H9 (cell line): ENCODE results near the gene NCOA1. TPM values are rescaled to one million over a fixed set of nuclear protein-coding genes. Genes with fewer than 3 reads are reported as not detected.

Experiments
- DNase-seq: peaks from one replicate; pipeline ENCODE4 v3.0.0-alpha.2; 2017
- H2AFZ ChIP-seq: one replicate; pipeline ENCODE4 v1.6.1; 2013; ENCODE audit warnings: mild to moderate bottlenecking, low read length, control low read depth, moderate library complexity
- H2AK5ac ChIP-seq: 2 replicates; pipeline ENCODE4 v1.6.1; 2013; ENCODE audit warnings: low read length, control low read depth, mixed read lengths; ENCODE audit not compliant: insufficient read length
- H2BK120ac ChIP-seq: one replicate; pipeline ENCODE4 v1.6.1; 2013; ENCODE audit warnings: low read depth, mild to moderate bottlenecking, low read length, control low read depth, inconsistent platforms; ENCODE audit not compliant: poor library complexity, severe bottlenecking
- H2BK12ac ChIP-seq: 2 replicates; pipeline ENCODE4 v1.6.1; 2013; ENCODE audit warnings: low read length, control low read depth, mixed read lengths, low read depth; ENCODE audit not compliant: insufficient read length
- H2BK15ac ChIP-seq: 2 replicates; pipeline ENCODE4 v1.6.1; 2013; ENCODE audit warnings: low read depth, low read length, control low read depth
- H2BK20ac ChIP-seq: one replicate; pipeline ENCODE4 v1.6.1; 2013; ENCODE audit warnings: low read depth, mild to moderate bottlenecking, low read length, control low read depth, inconsistent platforms; ENCODE audit not compliant: poor library complexity, severe bottlenecking
- H2BK5ac ChIP-seq: 2 replicates; pipeline ENCODE4 v1.6.1; 2013; ENCODE audit warnings: low read length, control low read depth, mixed read lengths; ENCODE audit not compliant: insufficient read length
- H3K14ac ChIP-seq: 2 replicates; pipeline ENCODE4 v1.6.1; 2013; ENCODE audit warnings: low read length, control low read depth; ENCODE audit not compliant: insufficient read depth
- H3K18ac ChIP-seq: 2 replicates; pipeline ENCODE4 v1.6.1; 2013; ENCODE audit warnings: low read depth, mild to moderate bottlenecking, mixed read lengths, low read length, control low read depth; ENCODE audit not compliant: insufficient read length
- H3K23ac ChIP-seq: 2 replicates; pipeline ENCODE4 v1.6.1; 2013; ENCODE audit warnings: low read length, control low read depth, mixed read lengths, low read depth; ENCODE audit not compliant: insufficient read length
- H3K23me2 ChIP-seq: 2 replicates; pipeline ENCODE4 v1.6.1; 2013; ENCODE audit warnings: low read depth, mild to moderate bottlenecking, mixed read lengths, low read length, control low read depth; ENCODE audit not compliant: insufficient read length, poor library complexity, severe bottlenecking
- H3K27ac ChIP-seq: 2 replicates; pipeline ENCODE4 v1.5.1; 2013; ENCODE audit warnings: low read length, control low read depth, mixed read lengths, low read depth; ENCODE audit not compliant: insufficient read length
- H3K27me3 ChIP-seq: 2 replicates; pipeline ENCODE4 v1.6.1; 2013; ENCODE audit warnings: low read length, control low read depth, inconsistent platforms; ENCODE audit not compliant: insufficient read depth
- H3K4ac ChIP-seq: 2 replicates; pipeline ENCODE4 v1.6.1; 2013; ENCODE audit warnings: low read depth, mild to moderate bottlenecking, control low read depth, inconsistent platforms, low read length, moderate library complexity
- H3K4me1 ChIP-seq: 2 replicates; pipeline ENCODE4 v1.6.1; 2013; ENCODE audit warnings: low read length, control low read depth, inconsistent platforms; ENCODE audit not compliant: insufficient read depth
- H3K4me2 ChIP-seq: 2 replicates; pipeline ENCODE4 v1.6.1; 2013; ENCODE audit warnings: low read length, control low read depth, mixed read lengths; ENCODE audit not compliant: insufficient read length, insufficient read depth
- H3K56ac ChIP-seq: 2 replicates; pipeline ENCODE4 v1.6.1; 2013; ENCODE audit warnings: low read depth, mild to moderate bottlenecking, mixed read lengths, low read length, control low read depth; ENCODE audit not compliant: insufficient read length
- H3K79me1 ChIP-seq: 2 replicates; pipeline ENCODE4 v1.6.1; 2013; ENCODE audit warnings: low read depth, mild to moderate bottlenecking, moderate library complexity, low read length, control low read depth, inconsistent platforms; ENCODE audit not compliant: insufficient read depth, poor library complexity, severe bottlenecking
- H3K79me2 ChIP-seq: 2 replicates; pipeline ENCODE4 v1.6.1; 2013; ENCODE audit warnings: low read length, control low read depth, inconsistent platforms; ENCODE audit not compliant: insufficient read depth
- H3K9ac ChIP-seq: 2 replicates; pipeline ENCODE4 v1.6.1; 2013; ENCODE audit warnings: low read length, control low read depth, mixed read lengths; ENCODE audit not compliant: insufficient read length; ENCODE audit errors: extremely low read depth
- H3K9me3 ChIP-seq: one replicate; pipeline ENCODE4 v1.6.1; 2013; ENCODE audit warnings: low read depth, low read length, inconsistent platforms; ENCODE audit not compliant: control insufficient read depth
- H3T11ph ChIP-seq: one replicate; pipeline ENCODE4 v1.6.1; 2013; ENCODE audit warnings: mild to moderate bottlenecking, low read length, control low read depth, inconsistent platforms
- H4K20me1 ChIP-seq: one replicate; pipeline ENCODE4 v1.6.1; 2013; ENCODE audit not compliant: control insufficient read depth, insufficient read length, insufficient read depth
- H4K5ac ChIP-seq: 2 replicates; pipeline ENCODE4 v1.6.1; 2013; ENCODE audit warnings: low read depth, mild to moderate bottlenecking, mixed read lengths, low read length, control low read depth; ENCODE audit not compliant: insufficient read length
- H4K8ac ChIP-seq: replicated peaks from 2 replicates; pipeline ENCODE4 v1.6.1; 2013; ENCODE audit warnings: low read length, control low read depth, mixed read lengths, low read depth; ENCODE audit not compliant: insufficient read length
- H4K91ac ChIP-seq: 2 replicates; pipeline ENCODE4 v1.6.1; 2013; ENCODE audit warnings: low read depth, mild to moderate bottlenecking, moderate library complexity, mixed read lengths, low read length, control low read depth; ENCODE audit not compliant: insufficient read length
- H3K27ac Mint-ChIP-seq, 3 experiments: 2 replicates in 2 of 3; 3 replicates in 1 of 3; pipeline ENCODE4 v1.8.0; 2020 to 2021; ENCODE audit warnings: mixed read lengths in 3 of 3, mild to moderate bottlenecking in 1 of 3, moderate library complexity in 1 of 3
- H3K27me3 Mint-ChIP-seq: 2 replicates; pipeline ENCODE4 v1.8.0; 2021; ENCODE audit warnings: low read depth, mild to moderate bottlenecking, moderate library complexity, mixed read lengths
- H3K36me3 Mint-ChIP-seq, 3 experiments: 2 replicates in 2 of 3; 3 replicates in 1 of 3; pipeline ENCODE4 v1.8.0; 2020 to 2021; ENCODE audit warnings: low read depth in 3 of 3, mixed read lengths in 3 of 3; ENCODE audit not compliant: insufficient read depth in 1 of 3
- H3K4me1 Mint-ChIP-seq, 2 experiments: 2 replicates each; pipeline ENCODE4 v1.8.0; 2020; ENCODE audit warnings: mixed read lengths in 2 of 2
- H3K4me3 Mint-ChIP-seq, 2 experiments: 2 replicates in 1 of 2; 3 replicates in 1 of 2; pipeline ENCODE4 v1.8.0; 2020 to 2021; ENCODE audit warnings: mild to moderate bottlenecking in 2 of 2, mixed read lengths in 2 of 2, moderate library complexity in 1 of 2
- H3K9me3 Mint-ChIP-seq, 2 experiments: 2 replicates in 1 of 2; 3 replicates in 1 of 2; pipeline ENCODE4 v1.8.0; 2020; ENCODE audit warnings: mild to moderate bottlenecking in 2 of 2, mixed read lengths in 2 of 2, moderate library complexity in 1 of 2
- CTCF ChIP-seq: fragments of 200-600 bp; sonication (generic); conservative IDR thresholded peaks from 3 replicates; pipeline ENCODE4 v1.8.0; 2021; ENCODE audit warnings: antibody characterized with exemption, mild to moderate bottlenecking
- WGBS: extraction: QIAGEN DNeasy Blood & Tissue Kit; methylation state at CpG from one replicate; pipeline ENCODE4 v1.1.7; 2013; ENCODE audit warnings: missing lambda C conversion rate, low lambda C conversion rate, mixed read lengths; ENCODE audit not compliant: insufficient read length; ENCODE audit errors: extremely low coverage; 5-methylcytosine and 5-hydroxymethylcytosine counted together
- total RNA-seq: library from RNA; stranded (reverse); gene quantifications from 2 replicates; pipeline ENCODE4 v1.2.1, GENCODE V29; 2021

Gene NCOA1
- total RNA-seq, 1 experiment from 2014 or later = 14.8 TPM

- peaks cover 69 to 89% (median 87%) of the 10 kb centered on the region in 3 experiments for H3K36me3 Mint-ChIP-seq
Observed at GRCh38 chr2:24818721-24819167, 327.7 kb downstream of the NCOA1 start.

More at GRCh38 chr2:24818721-24819167, 327.7 kb downstream of the NCOA1 start:
- Histone ChIP-seq H3K23me2 (no peaks in the 10 kb centered on the region), H4K91ac (no peak overlapping the region), H4K8ac (no peak overlapping the region), H2BK20ac (no peak overlapping the region), H4K20me1 (no peaks in the 10 kb centered on the region), H2AFZ (no peak overlapping the region), H2BK120ac (no peak overlapping the region), H4K5ac (no peak overlapping the region), H2BK15ac (no peak overlapping the region), H3K27me3 (no peaks in the 10 kb centered on the region), H3T11ph (no peak overlapping the region), H3K14ac (no peak overlapping the region; the same call in 1 of the 2 replicates), H3K4me2 (no peak overlapping the region), H3K4me1 (peaks cover 16% of the 10 kb centered on the region), H3K9me3 (no peaks in the 10 kb centered on the region), H3K27ac (no peak overlapping the region), H3K56ac (no peak overlapping the region), H2BK5ac (no peak overlapping the region), H3K79me1 (no peaks in the 10 kb centered on the region), H3K23ac (no peak overlapping the region), H3K4ac (no peak overlapping the region), H3K18ac (no peak overlapping the region), H3K79me2 (no peaks in the 10 kb centered on the region), H3K9ac (no peak overlapping the region), H2AK5ac (no peak overlapping the region), H2BK12ac (no peak overlapping the region)
- H3K4me1 Mint-ChIP-seq = peaks cover 34 to 37% of the 10 kb centered on the region in 2 experiments
- WGBS = no CpG with 5 or more reads among the region's 9 CpGs
- DNase-seq = no peak
- no peaks in the 10 kb centered on the region; the same call in 1 of the 2 replicates for H3K27me3 Mint-ChIP-seq
- H3K27ac Mint-ChIP-seq = peak overlapping the region in 2 of 3 experiments; percentile 40 to 74; a peak in 2 of 7 replicates
- TF ChIP-seq CTCF = no peak
- H3K4me3 Mint-ChIP-seq = no peak overlapping the region
- no peaks in the 10 kb centered on the region for H3K9me3 Mint-ChIP-seq
